Posterior vena cava (tissue), 2 donors: ENCODE results near the gene DHX34. TPM values are rescaled to one million over a fixed set of nuclear protein-coding genes. Genes with fewer than 3 reads are reported as not detected.
"Not testable (repeated sequence)": the region's sequence is repeated elsewhere in the genome, so short reads cannot be mapped to it uniquely, and the experiment has no call there.

Experiments
- DNase-seq: peaks from one replicate; pipeline ENCODE4 v3.0.0-alpha.2; 2020; ENCODE audit warnings: low spot score
- intact Hi-C, 2 donors: fragments of 100-400 bp; cut with DNase I; formaldehyde crosslinking; loops; one replicate each; pipeline versions ENCODE4 v1.14.1 to v1.14.2; 2022 to 2023
- total RNA-seq, 2 donors: library from RNA; stranded (reverse); fragmentation: NEBNext Ultra II Directional; extraction: Animal tissue kit (Norgen Biotek cat#: 25700); gene quantifications; one replicate each; pipeline ENCODE4 v1.2.1, GENCODE V29; 2021
- donor health status: DM: yes; HTN: yes; CAD: no.
- donor health status: DM: yes; HTN: yes; CAD: no.

Gene DHX34
- total RNA-seq, 2 donors from 2014 or later, result 7.7 to 7.9 TPM

- intact Hi-C loops, result no loop called here
- DNase-seq, result no peak
Observed at GRCh38 chr19:47356900-47357299, 7.8 kb downstream of the DHX34 start.

GRCh38 chr19:47357788-47358680 is 8.9 kb downstream of the DHX34 start:
- intact Hi-C loops, result no loop called here
- no peak for DNase-seq

GRCh38 chr19:47358936-47359335 is 9.8 kb downstream of the DHX34 start:
- no peak for DNase-seq
- intact Hi-C loops, result no loop called here

- no peak for DNase-seq
- intact Hi-C loops, result no loop called here
Observed at GRCh38 chr19:47362321-47362720, 13.2 kb downstream of the DHX34 start.

- no peak for DNase-seq
- intact Hi-C loops, result no loop called here
Observed at GRCh38 chr19:47363758-47364531, 14.8 kb downstream of the DHX34 start.

GRCh38 chr19:47365455-47365854 is 16.3 kb downstream of the DHX34 start:
- DNase-seq, intact Hi-C loops: not testable (repeated sequence)

- intact Hi-C loops, result no loop called here
- DNase-seq, result no peak
Observed at GRCh38 chr19:47370045-47370611, 21.0 kb downstream of the DHX34 start.

GRCh38 chr19:47371261-47371660 is 22.1 kb downstream of the DHX34 start:
- DNase-seq, result no peak
- intact Hi-C loops, result no loop called here

- intact Hi-C loops, result no loop called here
- DNase-seq, result no peak
Observed at GRCh38 chr19:47372603-47373002, 23.5 kb downstream of the DHX34 start.

GRCh38 chr19:47373246-47374240 is 24.4 kb downstream of the DHX34 start:
- intact Hi-C loops, result no loop called here
- DNase-seq, result no peak

- DNase-seq, result no peak
- intact Hi-C loops, result no loop called here
Observed at GRCh38 chr19:47374876-47375693, 26.0 kb downstream of the DHX34 start.

GRCh38 chr19:47375694-47376588 is 26.8 kb downstream of the DHX34 start:
- intact Hi-C loops, result no loop called here

GRCh38 chr19:47376589-47377144 is 27.6 kb downstream of the DHX34 start:
- no peak for DNase-seq
- intact Hi-C loops, result no loop called here

More at GRCh38 chr19:47375694-47376588, 26.8 kb downstream of the DHX34 start:
- DNase-seq, result no peak

- intact Hi-C loops, result no loop called here
- DNase-seq, result no peak
Observed at GRCh38 chr19:47377208-47377701, 28.1 kb downstream of the DHX34 start.

GRCh38 chr19:47377801-47378200 is 28.7 kb downstream of the DHX34 start:
- intact Hi-C loops, result no loop called here
- DNase-seq, result no peak

- intact Hi-C loops, result no loop called here
- DNase-seq, result no peak
Observed at GRCh38 chr19:47378246-47378645, 29.1 kb downstream of the DHX34 start.
